GM10248 (cell line): ENCODE results near the gene DLGAP1.

Experiments
- CTCF ChIA-PET: fragments of 300-600 bp; sonication (Branson Sonifier 250); formaldehyde crosslinking; extraction: SDS; loops from one replicate; lab custom pipeline; 2021; ENCODE audit warnings: antibody characterized with exemption; lab: Yijun Ruan, JAX
- POLR2A ChIA-PET: fragments of 350-650 bp; sonication (Branson Sonifier 250); formaldehyde crosslinking; extraction: SDS; loops from one replicate; lab custom pipeline; 2020; ENCODE audit warnings: antibody characterized with exemption; lab: Yijun Ruan, JAX
- DNase-seq: peaks from one replicate; pipeline ENCODE4 v3.0.0; 2012; ENCODE audit errors: extremely low spot score
- CTCF ChIP-seq: IDR thresholded peaks from 2 replicates; pipeline ENCODE4 v1.5.1; 2012; ENCODE audit warnings: mild to moderate bottlenecking, low read depth; ENCODE audit errors: extremely low read depth, missing control alignments, control extremely low read depth

DLGAP1 gene

DNA sequence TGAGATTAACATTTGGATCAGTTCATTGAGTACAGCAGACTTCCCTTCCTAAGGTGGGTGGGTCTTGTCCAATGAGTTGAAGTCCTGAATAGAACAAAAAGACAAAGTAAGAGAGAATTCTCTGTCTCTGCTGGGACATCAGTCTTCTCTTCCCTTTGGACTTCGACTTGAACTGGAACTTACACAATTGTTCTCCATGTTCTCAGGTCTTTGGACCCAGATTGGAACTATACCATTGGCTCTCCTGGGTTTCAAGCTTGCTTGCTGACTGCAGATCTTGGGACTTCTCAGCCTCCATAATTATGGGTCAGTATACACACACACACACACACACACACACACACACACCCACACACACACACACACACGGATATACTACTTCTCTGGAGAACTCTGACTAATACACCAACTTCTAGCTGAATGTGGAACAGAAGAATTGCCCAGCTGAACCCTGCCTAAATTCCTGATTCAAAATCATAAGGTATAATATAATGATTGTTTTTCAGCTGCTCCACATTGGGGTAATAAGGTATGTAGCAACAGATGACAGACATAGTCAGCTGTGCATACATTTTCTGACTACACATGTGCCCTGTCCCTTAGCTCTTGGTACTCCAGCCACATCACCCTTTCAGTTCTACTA is 791.1 kb downstream of the DLGAP1 start:
- no peak for TF ChIP-seq CTCF
- POLR2A ChIA-PET: no interaction called here
- no peak for DNase-seq
- CTCF ChIA-PET: interaction anchor here (1.2 to 4.3 kb wide), 10 partner anchors 12 to 535 kb away, joined by 3 to 138 read pairs (median 16); no protein-coding TSS in a partner anchor

DNA sequence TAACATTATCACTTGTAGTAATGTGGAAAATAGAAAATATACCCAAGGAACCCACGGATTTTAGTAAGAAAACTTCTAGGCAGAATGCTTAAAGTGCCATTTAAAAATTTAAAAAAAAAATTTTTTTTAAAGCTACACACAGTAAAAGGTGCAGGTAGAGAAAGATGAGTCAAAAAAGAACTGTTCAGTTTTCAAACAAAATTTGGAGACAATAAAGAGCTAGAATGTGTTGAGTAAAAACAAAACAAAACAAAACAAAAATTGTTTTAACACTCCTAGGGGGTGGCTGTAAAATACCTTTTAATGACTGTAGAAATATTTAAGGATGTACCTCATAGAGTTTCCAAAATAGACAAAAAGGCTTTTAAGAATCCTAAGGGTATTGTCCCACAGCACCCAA is 793.1 kb downstream of the DLGAP1 start:
- CTCF ChIA-PET: interaction anchor here (1.0 to 1.4 kb wide), 7 partner anchors 18 to 386 kb away, joined by 3 to 9 read pairs (median 3); no protein-coding TSS in a partner anchor
- POLR2A ChIA-PET: no interaction called here
- no peak for DNase-seq
- TF ChIP-seq CTCF: no peak

GRCh38 chr18:3660739-3661515 is 794.2 kb downstream of the DLGAP1 start:
- ChIA-PET POLR2A (no interaction called here), CTCF (interaction anchor here (1.0 to 1.3 kb wide), 3 partner anchors 63 to 385 kb away, joined by 3 to 5 read pairs (median 3); no protein-coding TSS in a partner anchor)
- no peak for TF ChIP-seq CTCF
- DNase-seq: no peak

GRCh38 chr18:3658529-3658928 is 796.6 kb downstream of the DLGAP1 start:
- CTCF ChIA-PET: interaction anchor here (1.2 kb wide), 1 partner anchor 220 kb away, joined by 3 read pairs; no protein-coding TSS in a partner anchor
- POLR2A ChIA-PET: no interaction called here
- no peak for TF ChIP-seq CTCF
- no peak for DNase-seq

DNA sequence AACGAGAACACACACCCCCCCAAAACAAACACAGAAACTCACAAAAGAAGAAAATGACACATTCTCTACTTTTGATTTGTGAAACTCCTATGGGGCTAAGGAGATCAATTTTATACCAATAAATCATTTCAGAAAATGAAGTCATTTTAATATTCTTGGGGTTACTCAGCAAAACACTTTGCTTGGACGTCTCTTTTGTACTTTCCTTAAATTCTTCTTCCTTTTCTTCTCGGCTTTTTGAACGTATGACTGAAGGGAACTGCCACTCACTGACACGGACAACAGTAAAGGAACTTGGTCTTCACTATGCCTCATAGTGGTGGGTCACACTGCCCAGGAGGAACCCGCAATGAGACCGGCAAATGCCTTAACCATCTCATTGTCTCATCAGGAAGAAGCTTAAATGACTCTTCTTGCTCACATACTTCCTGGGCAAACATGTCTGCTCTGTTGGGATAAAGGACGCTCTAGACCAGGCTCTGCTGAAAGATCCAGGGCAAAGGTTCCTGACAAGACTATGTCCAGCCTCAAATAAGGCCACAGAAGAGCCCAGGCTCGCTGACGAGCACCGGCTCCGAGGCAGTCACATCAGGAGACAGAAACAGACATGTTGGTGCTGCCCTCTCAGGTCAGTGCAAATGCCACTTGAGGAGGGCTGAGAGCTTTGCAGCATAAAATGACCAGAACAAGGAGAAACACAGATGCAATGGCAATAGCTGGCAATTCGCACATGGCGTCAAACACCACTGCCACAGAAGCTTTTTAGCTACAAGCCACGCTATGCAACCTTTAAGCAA is 799.7 kb downstream of the DLGAP1 start:
- no peak for DNase-seq
- ChIA-PET CTCF (no interaction called here), POLR2A (no interaction called here)
- TF ChIP-seq CTCF: no peak

DNA sequence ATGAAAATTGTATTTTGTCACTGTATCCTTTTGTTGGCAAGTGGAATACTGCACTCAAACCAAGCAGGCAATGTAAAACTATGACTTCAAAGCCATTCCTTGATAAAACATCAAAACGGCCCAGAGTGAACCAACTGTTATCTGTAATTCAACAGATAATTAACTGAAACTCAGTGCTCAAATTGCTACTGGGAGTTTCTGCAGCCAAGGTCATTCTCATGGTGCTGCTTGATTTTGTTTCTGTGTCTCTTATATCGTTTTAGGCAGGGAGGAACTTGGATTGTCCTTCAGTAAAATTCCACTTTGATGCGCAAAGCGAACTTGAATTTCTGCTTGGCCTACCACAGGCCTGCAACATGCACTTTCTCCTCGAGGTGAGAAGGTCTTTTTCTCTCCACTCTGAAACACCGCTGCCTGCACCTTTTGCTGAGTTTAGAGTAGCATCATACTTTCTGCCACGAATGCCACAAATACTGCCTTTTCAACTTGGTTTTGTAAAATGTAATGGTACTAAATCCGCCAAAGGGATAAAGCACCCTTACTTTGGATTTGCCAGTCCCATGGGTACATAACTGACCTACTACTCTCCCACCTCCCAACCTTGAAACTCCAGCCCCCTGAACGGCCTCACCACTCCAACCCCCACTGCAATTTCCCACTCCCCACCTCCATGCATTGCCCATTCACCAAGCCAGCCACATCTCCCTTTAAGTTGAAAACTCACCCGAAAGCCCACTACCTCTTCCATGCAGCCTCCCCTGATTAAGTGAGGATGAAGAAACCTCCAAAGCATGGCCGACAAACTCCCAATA is 800.5 kb downstream of the DLGAP1 start:
- ChIA-PET CTCF (no interaction called here), POLR2A (no interaction called here)
- TF ChIP-seq CTCF: no peak
- no peak for DNase-seq
